Neural progenitor cell (in vitro differentiated cells): ENCODE data around the gene DLX5.

Experiments used
- EZH2 ChIP-seq: fragments of 200-600 bp; sonication (generic); IDR thresholded peaks from 2 replicates; pipeline ENCODE4 v1.6.1; 2017; ENCODE audit warnings: antibody characterized with exemption, mild to moderate bottlenecking, moderate library complexity
- EZH2phosphoT487 ChIP-seq: fragments of 200-600 bp; sonication (generic); IDR thresholded peaks from 2 replicates; pipeline ENCODE4 v1.6.1; 2017; ENCODE audit warnings: antibody characterized with exemption
- TF ChIP-seq, protein P1 (sequence below): fragments of 200-600 bp; sonication (generic); IDR thresholded peaks from 2 replicates; pipeline ENCODE4 v1.5.1; 2017; ENCODE audit warnings: antibody characterized with exemption, mild to moderate bottlenecking

DNA sequence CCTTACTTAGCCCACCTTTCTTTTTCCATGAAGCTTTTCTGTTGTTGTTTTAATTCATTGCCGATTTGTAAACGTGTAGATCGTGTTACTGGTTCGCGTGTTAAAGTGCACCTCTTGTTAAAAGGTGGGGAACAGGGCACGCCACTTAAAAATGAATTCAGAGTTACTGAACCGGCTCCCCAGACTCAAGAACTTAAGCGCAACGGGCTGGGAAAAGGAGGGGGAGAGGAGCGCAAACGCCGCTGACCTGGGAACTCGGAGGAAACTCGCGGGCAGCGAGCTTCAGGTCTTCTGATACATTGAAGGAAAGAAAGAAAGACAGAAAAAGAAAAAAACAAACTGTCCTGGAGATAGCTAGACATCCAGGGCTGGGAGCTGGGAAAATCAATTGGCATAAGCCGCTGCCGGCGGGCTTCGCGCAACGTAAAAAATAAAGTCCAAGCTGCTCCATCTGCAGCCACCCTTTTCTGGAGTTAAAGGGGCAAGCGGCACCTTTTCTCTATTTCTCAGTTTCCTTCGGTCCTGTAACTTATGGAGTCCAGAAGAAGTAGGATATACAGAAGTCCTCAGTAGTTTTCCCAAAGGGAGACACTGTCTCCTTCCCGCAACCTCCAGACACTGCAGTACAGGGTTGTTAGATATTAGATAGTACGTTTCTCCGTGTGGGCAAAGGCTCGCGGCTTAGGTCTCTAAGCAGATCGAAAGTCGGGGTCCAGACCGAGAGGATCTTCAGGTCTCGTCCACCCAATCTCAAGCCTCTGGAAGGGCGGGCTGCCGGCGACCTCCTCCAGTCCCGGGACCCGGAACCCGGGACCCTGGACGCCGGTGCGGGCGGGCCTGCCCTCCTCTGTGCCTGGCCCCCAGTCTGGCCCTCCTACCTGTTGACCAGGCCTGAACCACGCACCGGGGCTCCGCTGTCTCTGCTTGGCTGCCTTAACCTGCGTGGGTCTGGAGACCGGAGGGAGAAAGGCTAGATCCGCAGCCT is 21.1 kb downstream of the DLX5 start:
- TF ChIP-seq, protein P1, sequence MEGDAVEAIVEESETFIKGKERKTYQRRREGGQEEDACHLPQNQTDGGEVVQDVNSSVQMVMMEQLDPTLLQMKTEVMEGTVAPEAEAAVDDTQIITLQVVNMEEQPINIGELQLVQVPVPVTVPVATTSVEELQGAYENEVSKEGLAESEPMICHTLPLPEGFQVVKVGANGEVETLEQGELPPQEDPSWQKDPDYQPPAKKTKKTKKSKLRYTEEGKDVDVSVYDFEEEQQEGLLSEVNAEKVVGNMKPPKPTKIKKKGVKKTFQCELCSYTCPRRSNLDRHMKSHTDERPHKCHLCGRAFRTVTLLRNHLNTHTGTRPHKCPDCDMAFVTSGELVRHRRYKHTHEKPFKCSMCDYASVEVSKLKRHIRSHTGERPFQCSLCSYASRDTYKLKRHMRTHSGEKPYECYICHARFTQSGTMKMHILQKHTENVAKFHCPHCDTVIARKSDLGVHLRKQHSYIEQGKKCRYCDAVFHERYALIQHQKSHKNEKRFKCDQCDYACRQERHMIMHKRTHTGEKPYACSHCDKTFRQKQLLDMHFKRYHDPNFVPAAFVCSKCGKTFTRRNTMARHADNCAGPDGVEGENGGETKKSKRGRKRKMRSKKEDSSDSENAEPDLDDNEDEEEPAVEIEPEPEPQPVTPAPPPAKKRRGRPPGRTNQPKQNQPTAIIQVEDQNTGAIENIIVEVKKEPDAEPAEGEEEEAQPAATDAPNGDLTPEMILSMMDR, result no peak
- TF ChIP-seq EZH2phosphoT487 (peak; percentile 84), EZH2 (peak; percentile 83)
